Stimulated activated CD8-positive, alpha-beta memory T cell treated with anti-CD3 and anti-CD28 coated beads, Interleukin-15, amount 100 ng/mL, for 1 hour (primary cell): ENCODE results near the gene AMH.

Experiments
- DNase-seq: peaks from one replicate; pipeline ENCODE4 v3.0.0-alpha.2; 2020; ENCODE audit warnings: low read depth

The AMH gene

GRCh38 chr19:2249880-2250765 lies 1.0 kb downstream of the AMH start:
- DNase-seq: no peak

- DNase-seq: no peak
These were observed 1.6 kb downstream of the AMH start for GRCh38 chr19:2250766-2251105.

- DNase-seq: no peak
These were observed 2.3 kb downstream of the AMH start for GRCh38 chr19:2251106-2252054.

- DNase-seq: no peak
These were observed 3.1 kb downstream of the AMH start for GRCh38 chr19:2252055-2252796.

- DNase-seq: no peak
These were observed 3.6 kb downstream of the AMH start for GRCh38 chr19:2252797-2253105.

- no peak for DNase-seq
These were observed 4.3 kb downstream of the AMH start for GRCh38 chr19:2253106-2254063.

GRCh38 chr19:2254064-2254872 lies 5.1 kb downstream of the AMH start:
- DNase-seq: no peak

GRCh38 chr19:2255112-2255845 lies 6.2 kb downstream of the AMH start:
- DNase-seq: no peak

GRCh38 chr19:2255982-2256685 lies 7.0 kb downstream of the AMH start, which contains the start of gene JSRP1:
Gene JSRP1, minus strand, starts transcription at chr19:2256417. Its CDS starts 1,103 bp downstream, at chr19:2255314.
- no peak for DNase-seq

GRCh38 chr19:2259336-2259735 lies 10.2 kb downstream of the AMH start:
- no peak for DNase-seq

- no peak for DNase-seq
These were observed 11.2 kb downstream of the AMH start for GRCh38 chr19:2260341-2260805.

GRCh38 chr19:2261438-2262172 lies 12.5 kb downstream of the AMH start:
- DNase-seq: no peak

GRCh38 chr19:2266183-2266993 lies 17.3 kb downstream of the AMH start:
- DNase-seq: no peak

- no peak for DNase-seq
These were observed 19.3 kb downstream of the AMH start for GRCh38 chr19:2268480-2268830.

- DNase-seq: no peak
These were observed 19.7 kb downstream of the AMH start for GRCh38 chr19:2268861-2269243.

GRCh38 chr19:2269244-2270156 lies 20.4 kb downstream of the AMH start:
- peak; percentile 98 for DNase-seq

GRCh38 chr19:2270157-2270422 lies 21.0 kb downstream of the AMH start:
- DNase-seq: no peak
